ENCODE data around the gene NKX6-2.

DNA sequence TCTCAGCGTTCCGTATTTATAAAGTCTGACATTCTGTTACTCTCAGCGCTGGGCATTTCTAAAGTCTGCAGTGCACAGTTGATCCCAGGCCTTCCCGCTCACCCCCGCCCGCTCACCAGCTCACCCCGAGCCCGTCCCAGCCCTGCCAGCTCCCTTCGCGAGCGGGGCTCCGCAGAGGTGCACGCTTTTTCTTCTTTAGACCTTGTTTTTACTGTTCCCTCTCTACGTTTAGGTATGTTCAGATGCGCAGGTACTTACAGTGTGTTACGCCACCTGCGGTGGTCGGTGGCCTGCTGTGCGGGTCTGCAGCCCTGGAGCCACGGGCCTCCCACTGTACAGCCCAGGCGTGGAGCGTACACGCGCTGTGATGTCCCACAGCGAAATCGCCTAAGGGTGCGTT lies 28.8 kb downstream of the NKX6-2 start:
- TF ChIP-seq POLR2A (IDR thresholded peaks at IDR 0.05; ENCODE audit: control extremely low read depth in 1 of 2, low read depth in 2 of 2, low read length in 2 of 2) = no peak
- TF ChIP-seq, protein P1, sequence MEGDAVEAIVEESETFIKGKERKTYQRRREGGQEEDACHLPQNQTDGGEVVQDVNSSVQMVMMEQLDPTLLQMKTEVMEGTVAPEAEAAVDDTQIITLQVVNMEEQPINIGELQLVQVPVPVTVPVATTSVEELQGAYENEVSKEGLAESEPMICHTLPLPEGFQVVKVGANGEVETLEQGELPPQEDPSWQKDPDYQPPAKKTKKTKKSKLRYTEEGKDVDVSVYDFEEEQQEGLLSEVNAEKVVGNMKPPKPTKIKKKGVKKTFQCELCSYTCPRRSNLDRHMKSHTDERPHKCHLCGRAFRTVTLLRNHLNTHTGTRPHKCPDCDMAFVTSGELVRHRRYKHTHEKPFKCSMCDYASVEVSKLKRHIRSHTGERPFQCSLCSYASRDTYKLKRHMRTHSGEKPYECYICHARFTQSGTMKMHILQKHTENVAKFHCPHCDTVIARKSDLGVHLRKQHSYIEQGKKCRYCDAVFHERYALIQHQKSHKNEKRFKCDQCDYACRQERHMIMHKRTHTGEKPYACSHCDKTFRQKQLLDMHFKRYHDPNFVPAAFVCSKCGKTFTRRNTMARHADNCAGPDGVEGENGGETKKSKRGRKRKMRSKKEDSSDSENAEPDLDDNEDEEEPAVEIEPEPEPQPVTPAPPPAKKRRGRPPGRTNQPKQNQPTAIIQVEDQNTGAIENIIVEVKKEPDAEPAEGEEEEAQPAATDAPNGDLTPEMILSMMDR (IDR thresholded peaks at IDR 0.05; ENCODE audit: control extremely low read depth in 1 of 3, insufficient read depth in 1 of 3, low read depth in 1 of 3, low read length in 3 of 3) = no peak
- TF ChIP-seq POLR2AphosphoS5 (IDR thresholded peaks at IDR 0.05; ENCODE audit: low read depth, low read length) = no peak
- no peak for TF ChIP-seq FOSL1 (IDR thresholded peaks at IDR 0.05; ENCODE audit: insufficient read depth, low read depth, low read length)
- TF ChIP-seq TEAD4 (IDR thresholded peaks at IDR 0.05; ENCODE audit: low read depth, low read length) = no peak
- TF ChIP-seq NRF1 (IDR thresholded peaks at IDR 0.05; ENCODE audit: low read depth, low read length) = no peak
- TF ChIP-seq ASH2L (IDR thresholded peaks at IDR 0.05; ENCODE audit: low read length) = no peak
- TF ChIP-seq SP2 (IDR thresholded peaks at IDR 0.05; ENCODE audit: low read length) = no peak
- TF ChIP-seq SUZ12 (IDR thresholded peaks at IDR 0.05; ENCODE audit: low read length) = no peak
- no peak for TF ChIP-seq KDM1A (IDR thresholded peaks at IDR 0.05; ENCODE audit: borderline replicate concordance, low read length)
- TF ChIP-seq EP300 (IDR thresholded peaks at IDR 0.05; ENCODE audit: borderline replicate concordance in 1 of 2, low read depth in 2 of 2, low read length in 2 of 2) = no peak
- TF ChIP-seq SIN3A (conservative IDR thresholded peaks at IDR 0.05 in 1 of 2, IDR thresholded peaks at IDR 0.05 in 1 of 2; ENCODE audit: low read depth in 1 of 2, low read length in 2 of 2) = no peak

All from H1 (cell line).